ENCODE results near the gene FAXC.

The FAXC gene

DNA sequence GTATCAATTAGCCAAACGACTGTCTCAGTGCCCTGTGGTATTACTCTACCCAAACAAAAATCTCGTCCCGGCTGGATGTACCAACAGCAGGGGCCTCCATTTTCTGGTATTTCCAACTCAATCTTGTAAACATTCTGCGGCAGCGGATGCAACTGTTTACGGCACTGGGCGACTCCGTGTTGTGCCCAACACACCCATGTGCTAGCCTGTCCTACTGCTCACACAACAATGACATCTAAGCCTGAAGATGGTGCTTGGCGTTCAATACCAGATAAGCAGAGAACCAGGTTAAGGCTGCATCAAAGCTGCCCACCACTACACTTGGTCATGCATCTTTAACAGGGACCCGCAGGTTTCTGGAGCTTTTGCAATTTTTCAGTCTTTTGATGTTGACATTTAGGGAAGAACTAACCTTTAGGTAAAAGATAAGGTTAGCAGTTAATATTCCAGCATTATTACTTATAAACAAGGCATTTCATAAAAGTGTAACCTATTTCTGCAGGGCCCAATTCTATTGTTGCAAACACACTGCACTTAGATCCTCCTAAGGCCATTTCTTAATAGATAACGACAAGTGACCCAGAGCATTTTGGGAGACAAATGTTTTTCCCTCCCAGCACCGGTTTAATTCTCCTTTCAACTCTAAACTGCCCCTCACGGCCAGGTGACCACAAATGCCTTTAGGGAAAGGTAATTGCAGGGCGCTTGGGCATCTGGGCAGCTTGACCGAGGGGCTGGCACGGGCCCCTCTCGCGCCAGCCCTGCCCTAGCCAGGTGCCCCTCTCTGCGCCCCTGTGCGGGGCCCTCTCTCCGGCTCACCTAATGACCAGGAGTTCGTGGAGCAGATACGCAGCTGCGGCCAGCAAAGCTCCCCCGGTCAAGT, 945 bp downstream of the FAXC start:
- Histone ChIP-seq H3K27ac (peak overlapping the region; percentile 81), H3K4me3 (ENCODE audit: low read depth, low read length) (peak overlapping the region; percentile 84)

GRCh38 chr6:99347804-99348203, 1.7 kb downstream of the FAXC start:
- Histone ChIP-seq H3K27ac (no peak overlapping the region), H3K4me3 (ENCODE audit: low read depth, low read length) (no peak overlapping the region), H3K27me3 (ENCODE audit: insufficient read depth, low read depth, severe bottlenecking) (no peaks in the 10 kb centered on the region), H3K9me3 (ENCODE audit: severe bottlenecking) (no peaks in the 10 kb centered on the region), H3K36me3 (no peaks in the 10 kb centered on the region)
- TF ChIP-seq, protein P1, sequence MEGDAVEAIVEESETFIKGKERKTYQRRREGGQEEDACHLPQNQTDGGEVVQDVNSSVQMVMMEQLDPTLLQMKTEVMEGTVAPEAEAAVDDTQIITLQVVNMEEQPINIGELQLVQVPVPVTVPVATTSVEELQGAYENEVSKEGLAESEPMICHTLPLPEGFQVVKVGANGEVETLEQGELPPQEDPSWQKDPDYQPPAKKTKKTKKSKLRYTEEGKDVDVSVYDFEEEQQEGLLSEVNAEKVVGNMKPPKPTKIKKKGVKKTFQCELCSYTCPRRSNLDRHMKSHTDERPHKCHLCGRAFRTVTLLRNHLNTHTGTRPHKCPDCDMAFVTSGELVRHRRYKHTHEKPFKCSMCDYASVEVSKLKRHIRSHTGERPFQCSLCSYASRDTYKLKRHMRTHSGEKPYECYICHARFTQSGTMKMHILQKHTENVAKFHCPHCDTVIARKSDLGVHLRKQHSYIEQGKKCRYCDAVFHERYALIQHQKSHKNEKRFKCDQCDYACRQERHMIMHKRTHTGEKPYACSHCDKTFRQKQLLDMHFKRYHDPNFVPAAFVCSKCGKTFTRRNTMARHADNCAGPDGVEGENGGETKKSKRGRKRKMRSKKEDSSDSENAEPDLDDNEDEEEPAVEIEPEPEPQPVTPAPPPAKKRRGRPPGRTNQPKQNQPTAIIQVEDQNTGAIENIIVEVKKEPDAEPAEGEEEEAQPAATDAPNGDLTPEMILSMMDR (IDR thresholded peaks at IDR 0.05; ENCODE audit: low read depth, low read length): no peak
- no peak for DNase-seq

More for the DNA sequence above, 945 bp downstream of the FAXC start:
- no peak for DNase-seq
- Histone ChIP-seq H3K9me3 (ENCODE audit: severe bottlenecking) (no peaks in the 10 kb centered on the region), H3K36me3 (no peaks in the 10 kb centered on the region), H3K27me3 (ENCODE audit: insufficient read depth, low read depth, severe bottlenecking) (no peaks in the 10 kb centered on the region)
- TF ChIP-seq, protein P1 (IDR thresholded peaks at IDR 0.05; ENCODE audit: low read depth, low read length): no peak

DNA sequence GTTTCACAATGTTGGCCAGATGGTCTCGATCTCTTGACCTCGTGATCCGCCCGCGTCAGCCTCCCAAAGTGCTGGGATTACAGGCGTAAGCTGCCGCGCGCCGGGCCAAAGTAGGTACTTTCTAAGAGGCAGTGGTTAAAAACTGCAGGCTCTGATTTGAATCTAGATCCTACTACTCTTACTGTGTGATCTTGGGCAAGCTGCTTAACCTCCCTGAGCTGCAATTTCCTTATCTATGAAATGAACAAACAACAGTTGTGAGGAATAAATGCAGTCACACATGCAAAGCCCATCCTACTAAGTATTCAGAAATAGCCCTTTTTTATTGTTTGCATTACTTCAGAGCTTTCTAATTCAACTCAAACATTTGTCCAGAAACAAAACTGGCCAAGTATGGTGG, 2.9 kb downstream of the FAXC start:
- TF ChIP-seq, protein P1 (IDR thresholded peaks at IDR 0.05; ENCODE audit: low read depth, low read length): no peak
- no peak overlapping the region for H3K27ac ChIP-seq
- DNase-seq: no peak
- H3K4me3 ChIP-seq (ENCODE audit: low read depth, low read length): no peak overlapping the region
- H3K36me3 ChIP-seq: no peaks in the 10 kb centered on the region
- no peaks in the 10 kb centered on the region for H3K9me3 ChIP-seq (ENCODE audit: severe bottlenecking)
- H3K27me3 ChIP-seq (ENCODE audit: insufficient read depth, low read depth, severe bottlenecking): no peaks in the 10 kb centered on the region

DNA sequence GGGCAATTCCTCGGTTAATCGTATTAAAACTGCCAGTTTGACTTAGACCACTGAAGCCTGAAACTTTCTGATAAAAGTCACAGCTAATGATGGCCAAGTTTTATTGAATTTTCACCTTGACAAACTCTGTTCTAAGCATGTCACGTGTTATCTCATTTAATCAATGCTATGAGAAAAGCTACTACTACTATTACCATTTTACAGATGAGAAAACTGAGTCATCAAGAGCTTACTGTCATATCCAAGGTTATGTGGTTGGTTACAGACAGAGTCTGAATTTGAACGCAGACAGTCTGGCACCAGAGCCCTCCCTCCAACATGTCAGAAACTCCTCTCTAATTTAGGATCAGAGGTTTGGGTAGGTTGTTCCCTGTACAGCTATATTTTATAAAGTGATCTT, 4.3 kb downstream of the FAXC start:
- no peak overlapping the region for H3K4me3 ChIP-seq (ENCODE audit: low read depth, low read length)
- no peaks in the 10 kb centered on the region for H3K27me3 ChIP-seq (ENCODE audit: insufficient read depth, low read depth, severe bottlenecking)
- H3K9me3 ChIP-seq (ENCODE audit: severe bottlenecking): no peaks in the 10 kb centered on the region
- TF ChIP-seq, protein P1 (IDR thresholded peaks at IDR 0.05; ENCODE audit: low read depth, low read length): no peak
- H3K27ac ChIP-seq: no peak overlapping the region
- no peak for DNase-seq
- H3K36me3 ChIP-seq: peaks cover 3% of the 10 kb centered on the region; the same call in 1 of the 2 replicates

- TF ChIP-seq, protein P1 (IDR thresholded peaks at IDR 0.05; ENCODE audit: low read depth, low read length): no peak
- no peaks in the 10 kb centered on the region for H3K9me3 ChIP-seq (ENCODE audit: severe bottlenecking)
Measured at GRCh38 chr6:99344289-99344688, 5.2 kb downstream of the FAXC start.

More at GRCh38 chr6:99344289-99344688, 5.2 kb downstream of the FAXC start:
- no peak overlapping the region for H3K27ac ChIP-seq
- H3K36me3 ChIP-seq: peaks cover 3% of the 10 kb centered on the region; the same call in 1 of the 2 replicates
- H3K4me3 ChIP-seq (ENCODE audit: low read depth, low read length): no peak overlapping the region
- DNase-seq: no peak
- no peaks in the 10 kb centered on the region for H3K27me3 ChIP-seq (ENCODE audit: insufficient read depth, low read depth, severe bottlenecking)
